Bone marrow (tissue), 2 donors: Measurements from ENCODE around the gene MIA3.
"Not testable (repeated sequence)": the region's sequence is repeated elsewhere in the genome, so short reads cannot be mapped to it uniquely, and the experiment has no call there.

ENCODE experiments used
- DNase-seq, 2 donors: peaks; one replicate each; lab custom pipeline; 2025; lab: John Stamatoyannopoulos, UW

Gene MIA3

GRCh38 chr1:222663431-222663934 is 45.6 kb downstream of the MIA3 start:
- no peak for DNase-seq

- DNase-seq: no peak
These were observed 48.1 kb downstream of the MIA3 start for GRCh38 chr1:222665964-222666363.

- DNase-seq: not testable (repeated sequence)
These were observed 50.3 kb downstream of the MIA3 start for GRCh38 chr1:222668184-222668583.

GRCh38 chr1:222669107-222669506 is 51.2 kb downstream of the MIA3 start:
- not testable (repeated sequence) for DNase-seq

GRCh38 chr1:222670110-222670509 is 52.2 kb downstream of the MIA3 start:
- no peak for DNase-seq

- DNase-seq: no peak
These were observed 62.2 kb downstream of the MIA3 start for GRCh38 chr1:222680080-222680479.

- DNase-seq: no peak
These were observed 73.1 kb downstream of the MIA3 start for GRCh38 chr1:222691016-222691415.

GRCh38 chr1:222694927-222695326 is 77.0 kb downstream of the MIA3 start:
- DNase-seq: no peak

GRCh38 chr1:222696741-222697140 is 78.8 kb downstream of the MIA3 start:
- DNase-seq: no peak

- no peak for DNase-seq
These were observed 79.3 kb downstream of the MIA3 start for GRCh38 chr1:222697203-222697602.

- DNase-seq: no peak
These were observed 79.9 kb downstream of the MIA3 start for GRCh38 chr1:222697826-222698225.

GRCh38 chr1:222702210-222702609 is 84.3 kb downstream of the MIA3 start:
- no peak for DNase-seq

GRCh38 chr1:222704260-222704659 is 86.4 kb downstream of the MIA3 start:
- DNase-seq: no peak

- no peak for DNase-seq
These were observed 88.9 kb downstream of the MIA3 start for GRCh38 chr1:222706815-222707214.

GRCh38 chr1:222709700-222710153 is 91.8 kb downstream of the MIA3 start:
- DNase-seq: no peak

- DNase-seq: peak; percentile 43 to 47
These were observed 93.7 kb downstream of the MIA3 start for GRCh38 chr1:222711319-222712252.

GRCh38 chr1:222712253-222713090 is 94.6 kb downstream of the MIA3 start, which contains the start of the genes AIDA and BROX:
Gene AIDA, minus strand, starts transcription at chr1:222712491. Its CDS starts 174 bp downstream, at chr1:222712317.
Gene BROX, plus strand, starts transcription at chr1:222712564. Its CDS starts 3,136 bp downstream, at chr1:222715700.
- DNase-seq: peak; percentile 76 to 100

- DNase-seq: peak; percentile 80 to 92
These were observed 95.4 kb downstream of the MIA3 start for GRCh38 chr1:222713091-222713961.

- DNase-seq: no peak
These were observed 98.5 kb downstream of the MIA3 start for GRCh38 chr1:222716393-222716792.
